Mononuclear cell (primary cell): Measurements from ENCODE around the gene VMO1. TPM values are rescaled to one million over a fixed set of nuclear protein-coding genes. Genes with fewer than 3 reads are reported as not detected.

Source experiments
- H3K27me3 ChIP-seq: 2 replicates; pipeline ENCODE4 v1.6.0; 2011; ENCODE audit warnings: low read length, control low read depth; ENCODE audit not compliant: insufficient read depth
- H3K4me1 ChIP-seq: 2 replicates; pipeline ENCODE4 v1.5.1; 2011; ENCODE audit warnings: mild to moderate bottlenecking, low read length, control low read depth; ENCODE audit not compliant: insufficient read depth
- H3K4me3 ChIP-seq: 2 replicates; pipeline ENCODE4 v1.5.1; 2011; ENCODE audit warnings: mild to moderate bottlenecking, low read length, moderate library complexity
- H3K9me3 ChIP-seq: 2 replicates; pipeline ENCODE4 v1.5.1; 2011; ENCODE audit warnings: low read depth, mild to moderate bottlenecking, control low read depth, low read length
- total RNA-seq: library from RNA; depleted of rRNA; stranded (reverse); fragments of >200 nt; gene quantifications from one replicate; pipeline ENCODE4 v1.2.3, GENCODE V29; 2012

Gene VMO1
- total RNA-seq, 1 donor: not detected

- H3K9me3 ChIP-seq: no peaks in the 10 kb centered on the region
- H3K27me3 ChIP-seq: peaks cover 19% of the 10 kb centered on the region
- peaks cover 77% of the 10 kb centered on the region for H3K4me1 ChIP-seq
- H3K4me3 ChIP-seq: no peak overlapping the region
Measured at GRCh38 chr17:4735876-4736651, 50.1 kb downstream of the VMO1 start.

Other genes with a start within 250 kb of the VMO1 start
- 24.6 TPM for gene MYBBP1A, start 231.0 kb downstream of the VMO1 start, total RNA-seq
- not detected for gene GGT6, start 225.8 kb downstream of the VMO1 start, total RNA-seq
- not detected for gene SMTNL2, start 201.8 kb downstream of the VMO1 start, total RNA-seq
- gene ALOX15, start 144.7 kb downstream of the VMO1 start, total RNA-seq: not detected
- 16.3 TPM for gene PELP1, start 82.2 kb downstream of the VMO1 start, total RNA-seq
- gene ARRB2, start 75.7 kb downstream of the VMO1 start, total RNA-seq: 201 TPM
- gene MED11, start 54.9 kb downstream of the VMO1 start, total RNA-seq: 4.8 TPM
- 1.3 TPM for gene ZMYND15, start 46.5 kb downstream of the VMO1 start, total RNA-seq
- gene CXCL16, start 46.4 kb downstream of the VMO1 start, total RNA-seq: 32.6 TPM
- not detected for gene TM4SF5, start 14.5 kb downstream of the VMO1 start, total RNA-seq
- not detected for gene GLTPD2, start 2.6 kb upstream of the VMO1 start, total RNA-seq
- gene PSMB6, start 9.8 kb upstream of the VMO1 start, total RNA-seq: 41.5 TPM
- 7.9 TPM for gene PLD2, start 20.8 kb upstream of the VMO1 start, total RNA-seq
- 68.8 TPM for gene MINK1, start 47.0 kb upstream of the VMO1 start, total RNA-seq
- gene C17orf107, start 113.2 kb upstream of the VMO1 start, total RNA-seq: 26.4 TPM
- gene CHRNE, start 116.7 kb upstream of the VMO1 start, total RNA-seq: 2.2 TPM
- gene GP1BA, start 145.9 kb upstream of the VMO1 start, total RNA-seq: 4.2 TPM
- gene SLC25A11, start 153.7 kb upstream of the VMO1 start, total RNA-seq: 17.1 TPM
- 19.3 TPM for gene RNF167, start 153.9 kb upstream of the VMO1 start, total RNA-seq
- gene PFN1, start 162.2 kb upstream of the VMO1 start, total RNA-seq: 414 TPM
- gene ENO3, start 164.8 kb upstream of the VMO1 start, total RNA-seq: 3.9 TPM
- gene SPAG7, start 181.5 kb upstream of the VMO1 start, total RNA-seq: 30.4 TPM
- gene CAMTA2, start 201.3 kb upstream of the VMO1 start, total RNA-seq: 12.9 TPM
- gene INCA1, start 211.2 kb upstream of the VMO1 start, total RNA-seq: not detected
- 8.1 TPM for gene KIF1C, start 211.6 kb upstream of the VMO1 start, total RNA-seq
- not detected for gene SLC52A1, start 249.1 kb upstream of the VMO1 start, total RNA-seq